ENCODE measurements around the gene KCNIP1.

GRCh38 chr5:170485616-170485911 lies 18.3 kb upstream of the KCNIP1 start:
- TF ChIP-seq CTCF (IDR thresholded peaks at IDR 0.05; ENCODE audit: low read length) = no peak
- TF ChIP-seq EZH2 (IDR thresholded peaks at IDR 0.05; ENCODE audit: borderline replicate concordance, low read length) = no peak
